Osteoblast (primary cell): Measurements from ENCODE around the gene KRT14. TPM values are rescaled to one million over a fixed set of nuclear protein-coding genes. Genes with fewer than 3 reads are reported as not detected.
"Not testable (repeated sequence)": the region's sequence is repeated elsewhere in the genome, so short reads cannot be mapped to it uniquely, and the experiment has no call there.

Experiments
- DNase-seq: peaks from one replicate; pipeline ENCODE4 v3.0.0; 2011; ENCODE audit warnings: low spot score, mixed read lengths; ENCODE audit not compliant: insufficient read length; ENCODE audit errors: missing footprints
- H2AFZ ChIP-seq: 2 replicates; pipeline ENCODE4 v1.6.0; 2011; ENCODE audit warnings: mild to moderate bottlenecking, low read length
- H3K27ac ChIP-seq: 2 replicates; pipeline ENCODE4 v1.5.1; 2011; ENCODE audit warnings: mild to moderate bottlenecking, low read depth, low read length, moderate library complexity
- H3K27me3 ChIP-seq: 2 replicates; pipeline ENCODE4 v1.6.0; 2012; ENCODE audit warnings: mild to moderate bottlenecking, control low read depth, inconsistent platforms, low read length, moderate library complexity; ENCODE audit not compliant: insufficient read depth
- H3K36me3 ChIP-seq: 2 replicates; pipeline ENCODE4 v1.5.1; 2011; ENCODE audit warnings: mild to moderate bottlenecking, low read length, control low read depth, moderate library complexity; ENCODE audit not compliant: insufficient read depth
- H3K4me1 ChIP-seq: 2 replicates; pipeline ENCODE4 v1.5.1; 2011; ENCODE audit warnings: mild to moderate bottlenecking, low read length, control low read depth, moderate library complexity; ENCODE audit not compliant: insufficient read depth
- H3K4me2 ChIP-seq: 2 replicates; pipeline ENCODE4 v1.6.0; 2011; ENCODE audit warnings: mild to moderate bottlenecking, low read length; ENCODE audit not compliant: insufficient read depth
- H3K4me3 ChIP-seq: fragments of 200-600 bp; sonication (generic); 3 replicates; pipeline ENCODE4 v1.5.1; 2012; ENCODE audit warnings: mild to moderate bottlenecking, low read length, inconsistent platforms; ENCODE audit not compliant: insufficient read depth
- H3K79me2 ChIP-seq: 2 replicates; pipeline ENCODE4 v1.6.0; 2012; ENCODE audit warnings: mild to moderate bottlenecking, low read length, control low read depth, inconsistent platforms; ENCODE audit not compliant: insufficient read depth
- H3K9me3 ChIP-seq: 2 replicates; pipeline ENCODE4 v1.5.1; 2011; ENCODE audit warnings: low read depth, low read length, control low read depth
- H4K20me1 ChIP-seq: 2 replicates; pipeline ENCODE4 v1.6.0; 2012; ENCODE audit warnings: mild to moderate bottlenecking, low read length, control low read depth; ENCODE audit not compliant: insufficient read depth
- CTCF ChIP-seq: IDR thresholded peaks from 2 replicates; pipeline ENCODE4 v1.5.1; 2011; ENCODE audit warnings: mild to moderate bottlenecking, low read depth, low read length, moderate library complexity; ENCODE audit errors: extremely low read depth
- total RNA-seq: library from RNA; depleted of rRNA; stranded (reverse); fragments of >200 nt; gene quantifications from 2 replicates; pipeline ENCODE4 v1.2.3, GENCODE V29; 2012

Gene KRT14
- total RNA-seq, 1 donor = 12.3 TPM

- peaks cover 8% of the 10 kb centered on the region for H3K4me1 ChIP-seq
- no peak overlapping the region for H3K4me3 ChIP-seq
- no peaks in the 10 kb centered on the region for H3K36me3 ChIP-seq
- H3K79me2 ChIP-seq = no peaks in the 10 kb centered on the region
- no peak for DNase-seq
- H3K27ac ChIP-seq = no peak overlapping the region
- H3K9me3 ChIP-seq = no peaks in the 10 kb centered on the region
- no peaks in the 10 kb centered on the region for H4K20me1 ChIP-seq
- TF ChIP-seq CTCF = no peak
- no peak overlapping the region for H2AFZ ChIP-seq
- peaks cover 6% of the 10 kb centered on the region for H3K27me3 ChIP-seq
- no peak overlapping the region for H3K4me2 ChIP-seq
Measured at GRCh38 chr17:41614098-41614497, 27.4 kb upstream of the KRT14 start.

DNA sequence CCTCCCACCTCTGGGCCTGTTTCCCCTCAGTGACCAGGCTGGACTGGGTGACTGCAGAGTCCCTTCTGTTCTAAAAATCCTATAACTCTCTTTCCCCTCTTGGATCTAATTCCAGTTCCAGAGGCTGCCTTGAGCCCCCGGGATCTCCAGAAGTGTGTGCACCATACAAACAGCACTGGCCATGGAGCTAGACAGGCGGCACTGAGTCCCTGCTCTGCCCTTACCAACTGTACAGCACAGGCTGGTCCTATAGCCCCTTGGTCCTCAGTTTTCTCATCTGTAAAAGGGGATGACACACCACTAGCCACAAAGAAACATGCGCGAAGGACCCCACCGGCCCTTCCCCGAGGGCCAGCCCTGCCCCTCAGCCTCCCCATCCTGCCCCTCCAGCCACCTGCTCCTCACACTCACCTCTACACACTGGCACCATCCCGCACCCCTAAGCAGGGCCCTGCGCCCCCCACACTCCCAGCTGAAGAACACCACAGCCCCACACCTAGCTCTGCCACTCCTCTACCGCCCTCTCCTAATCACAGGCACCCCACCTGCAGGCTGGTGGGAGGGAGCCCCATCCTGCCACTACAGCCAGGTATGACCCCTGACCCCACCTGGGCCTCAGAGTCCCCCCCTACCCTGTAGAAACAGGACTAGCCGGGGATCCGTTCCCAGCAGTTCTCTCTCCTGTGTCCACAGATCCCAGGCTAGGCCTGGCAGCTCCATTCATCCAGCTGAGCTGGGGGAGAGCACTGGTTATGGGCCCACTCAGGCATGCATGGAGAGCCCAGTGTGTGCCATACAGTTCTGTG is 26.8 kb upstream of the KRT14 start:
- Histone ChIP-seq H3K27me3 (peaks cover 6% of the 10 kb centered on the region), H3K4me2 (no peak overlapping the region), H3K27ac (no peak overlapping the region), H3K4me1 (peaks cover 8% of the 10 kb centered on the region), H4K20me1 (no peaks in the 10 kb centered on the region), H3K36me3 (no peaks in the 10 kb centered on the region), H2AFZ (no peak overlapping the region), H3K4me3 (no peak overlapping the region), H3K9me3 (no peaks in the 10 kb centered on the region), H3K79me2 (no peaks in the 10 kb centered on the region)
- no peak for TF ChIP-seq CTCF
- DNase-seq = no peak

DNA sequence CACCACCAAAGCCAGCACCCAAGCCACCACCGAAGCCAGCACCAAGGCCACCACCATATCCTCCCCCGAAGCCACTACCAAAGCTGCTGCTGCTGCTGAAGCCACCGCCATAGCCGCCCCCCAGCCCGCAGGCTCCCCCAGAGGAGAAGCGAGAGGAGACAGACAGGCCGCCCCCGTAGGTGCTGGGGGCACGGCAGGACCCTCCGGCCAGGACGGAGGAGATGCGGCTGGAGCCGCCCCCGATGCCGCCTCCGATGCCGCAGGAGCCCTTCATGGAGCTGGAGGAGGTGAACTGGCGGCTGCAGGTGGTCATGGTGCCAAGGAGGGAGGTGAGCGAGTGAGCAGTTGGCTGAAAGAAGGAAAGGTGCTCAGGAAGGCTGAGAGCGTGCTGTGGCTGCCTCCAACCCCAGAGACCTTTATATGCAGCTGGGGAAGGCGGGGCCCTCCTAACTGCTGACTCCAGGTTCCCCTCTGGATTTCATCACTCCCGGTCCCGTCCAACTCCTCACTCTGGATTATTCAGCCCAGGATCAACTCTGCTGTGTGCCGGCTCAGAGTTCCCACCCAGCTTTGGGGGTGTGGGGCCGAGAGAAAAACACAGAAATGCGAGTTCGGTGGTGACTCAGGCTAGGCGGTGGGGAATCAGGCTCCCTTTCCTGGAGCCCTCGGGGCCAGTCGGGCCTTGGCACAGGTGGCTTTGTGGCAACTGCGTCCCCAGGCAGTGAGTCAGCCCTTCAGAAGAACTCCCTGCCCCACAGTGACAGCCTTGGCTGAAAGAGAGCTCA is 25.9 kb upstream of the KRT14 start, which contains the start of gene KRT16:
Gene KRT16 (minus strand): TSS at position 392 of the 785 bp plus-strand sequence. CDS start 79 bp downstream, at position 313.
- H3K9me3 ChIP-seq, H3K4me2 ChIP-seq, H3K4me3 ChIP-seq, H2AFZ ChIP-seq, H3K27ac ChIP-seq, H3K36me3 ChIP-seq, H3K4me1 ChIP-seq, H4K20me1 ChIP-seq, H3K79me2 ChIP-seq, H3K27me3 ChIP-seq: not testable (repeated sequence)
- peak; percentile 94 for DNase-seq

DNA sequence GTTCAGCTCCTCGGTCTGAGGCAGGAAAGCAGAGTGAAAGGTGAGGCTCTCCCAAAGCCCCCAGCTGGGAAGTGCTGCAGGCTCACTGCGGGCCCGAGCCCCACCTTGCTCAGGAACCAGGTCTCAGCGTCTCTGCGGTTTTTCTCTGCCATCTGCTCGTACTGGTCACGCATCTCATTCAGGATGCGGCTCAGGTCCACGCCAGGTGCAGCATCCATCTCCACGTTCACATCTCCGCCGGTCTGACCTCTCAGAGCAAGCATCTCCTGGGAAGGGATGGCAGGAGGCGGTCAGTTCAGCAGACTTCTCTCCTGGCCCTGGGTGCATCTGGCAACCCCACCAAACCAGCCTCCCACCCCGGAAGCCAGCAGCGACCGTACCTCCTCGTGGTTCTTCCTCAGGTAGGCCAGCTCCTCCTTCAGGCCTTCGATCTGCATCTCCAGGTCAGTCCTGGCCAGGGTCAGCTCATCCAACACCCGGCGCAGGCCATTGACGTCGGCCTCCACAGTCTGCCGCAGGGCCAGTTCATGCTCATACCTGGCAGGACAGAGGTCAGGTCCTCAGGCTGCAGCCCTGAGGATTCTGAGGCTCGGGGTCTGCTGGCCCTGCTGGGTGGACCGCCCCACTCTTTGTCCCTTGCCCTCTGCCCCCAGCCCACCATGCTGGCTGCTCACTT is 24.4 kb upstream of the KRT14 start:
- Histone ChIP-seq H4K20me1 (no peaks in the 10 kb centered on the region), H3K4me2 (no peak overlapping the region), H3K79me2 (no peaks in the 10 kb centered on the region), H2AFZ (no peak overlapping the region), H3K27me3 (peaks cover 6% of the 10 kb centered on the region), H3K9me3 (peaks cover 5% of the 10 kb centered on the region), H3K27ac (no peak overlapping the region), H3K4me1 (peaks cover 8% of the 10 kb centered on the region), H3K36me3 (no peaks in the 10 kb centered on the region), H3K4me3 (no peak overlapping the region)
- no peak for DNase-seq
- TF ChIP-seq CTCF = no peak
